NCI-H82 treated with DMSO at 0.1 percent for 48 hours (cell line): ENCODE measurements around the gene RPL19.

Source experiments
- DNase-seq: peaks from one replicate; lab custom pipeline; 2025; ENCODE audit not compliant: unreplicated experiment; lab: John Stamatoyannopoulos, UW

RPL19 gene

DNA sequence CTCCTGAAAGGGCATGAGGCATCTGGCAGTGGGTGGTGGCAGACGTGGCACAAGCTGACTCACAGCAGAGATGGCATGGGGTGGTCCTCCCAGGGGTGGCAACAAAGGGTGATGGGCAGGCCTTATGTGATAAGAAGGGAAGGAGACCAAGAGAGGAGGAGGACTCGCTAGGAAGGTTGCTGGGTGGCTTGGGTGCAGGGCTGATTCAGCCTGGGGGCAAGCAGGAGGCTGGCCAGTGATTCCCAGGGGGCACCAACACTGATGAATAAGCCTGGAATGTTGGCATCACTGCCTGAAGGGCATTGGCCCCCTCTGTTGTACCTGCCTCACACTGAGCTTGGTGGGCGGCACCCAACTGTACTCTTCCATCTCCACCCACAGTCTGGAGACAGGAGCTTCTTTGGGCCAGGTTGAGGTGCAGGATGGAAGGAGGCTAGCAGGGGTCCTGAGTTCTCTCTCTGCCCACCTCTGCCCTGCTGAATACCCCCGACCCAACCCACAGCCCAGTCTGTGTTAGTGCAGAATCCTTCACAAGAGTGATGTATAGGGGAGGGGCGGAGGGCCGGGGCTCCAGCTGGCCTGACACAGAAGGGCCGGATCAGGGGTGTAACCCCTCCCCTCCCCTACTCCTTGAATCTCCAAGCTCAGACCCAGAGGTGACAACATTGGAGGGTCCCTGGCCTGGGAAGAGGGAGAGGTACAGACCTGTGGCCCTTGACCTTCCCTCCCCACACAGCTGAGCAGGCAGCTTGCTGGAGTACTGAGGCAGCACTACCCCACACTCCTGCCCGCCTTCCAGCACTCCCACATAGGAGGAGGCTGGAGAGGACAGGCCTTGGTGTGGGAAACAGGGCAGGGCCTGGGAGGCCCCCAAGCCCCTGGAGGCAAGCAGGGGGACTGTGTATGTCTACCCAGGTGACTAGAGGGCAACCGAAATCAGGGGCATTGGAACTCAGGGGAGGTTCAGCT, 23.1 kb downstream of the RPL19 start:
- no peak for DNase-seq

DNA sequence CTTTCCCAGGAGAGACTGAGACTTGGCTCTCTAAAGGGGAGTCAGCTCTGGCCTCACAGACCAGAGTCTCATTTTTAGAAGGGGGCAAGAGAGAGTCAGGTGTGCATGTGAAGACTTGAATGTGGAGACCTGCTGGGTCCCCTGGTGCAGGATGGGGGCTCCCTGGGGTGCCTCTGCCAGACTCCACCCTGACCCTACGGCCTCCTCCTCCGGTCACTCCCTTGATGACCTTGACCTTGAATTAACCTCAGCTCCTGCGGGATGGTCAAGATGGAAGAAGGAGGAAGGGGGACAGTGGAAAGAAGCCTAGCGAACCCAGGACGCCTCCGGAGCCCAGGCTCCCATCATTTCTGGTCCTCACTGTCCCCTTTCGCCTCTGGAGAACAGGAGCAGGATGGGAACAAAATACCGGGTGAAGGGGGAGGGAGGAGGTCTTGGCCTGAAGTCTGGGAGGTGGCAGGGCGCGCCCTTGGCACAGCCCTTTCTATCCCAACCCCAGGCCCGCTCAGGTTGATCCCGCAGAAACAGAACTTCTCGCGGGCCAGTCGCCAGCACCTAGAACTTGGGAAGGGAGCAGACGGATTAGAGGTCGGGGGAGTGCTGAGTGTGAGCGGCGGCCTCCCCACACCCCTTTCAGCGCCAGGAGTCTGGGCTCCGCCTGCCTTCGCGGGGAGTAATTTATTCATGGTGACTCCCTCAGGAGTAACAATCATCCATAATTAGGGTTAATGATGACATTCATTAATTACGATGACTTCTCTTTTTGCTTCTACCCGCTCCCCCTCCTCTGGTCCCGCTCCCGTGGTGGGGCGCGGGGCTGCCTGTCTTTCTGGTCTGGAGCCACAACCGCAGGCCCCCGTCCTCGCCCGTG, 24.1 kb downstream of the RPL19 start:
- no peak for DNase-seq

- no peak for DNase-seq
These were observed 24.8 kb downstream of the RPL19 start for GRCh38 chr17:39224778-39225307.

DNA sequence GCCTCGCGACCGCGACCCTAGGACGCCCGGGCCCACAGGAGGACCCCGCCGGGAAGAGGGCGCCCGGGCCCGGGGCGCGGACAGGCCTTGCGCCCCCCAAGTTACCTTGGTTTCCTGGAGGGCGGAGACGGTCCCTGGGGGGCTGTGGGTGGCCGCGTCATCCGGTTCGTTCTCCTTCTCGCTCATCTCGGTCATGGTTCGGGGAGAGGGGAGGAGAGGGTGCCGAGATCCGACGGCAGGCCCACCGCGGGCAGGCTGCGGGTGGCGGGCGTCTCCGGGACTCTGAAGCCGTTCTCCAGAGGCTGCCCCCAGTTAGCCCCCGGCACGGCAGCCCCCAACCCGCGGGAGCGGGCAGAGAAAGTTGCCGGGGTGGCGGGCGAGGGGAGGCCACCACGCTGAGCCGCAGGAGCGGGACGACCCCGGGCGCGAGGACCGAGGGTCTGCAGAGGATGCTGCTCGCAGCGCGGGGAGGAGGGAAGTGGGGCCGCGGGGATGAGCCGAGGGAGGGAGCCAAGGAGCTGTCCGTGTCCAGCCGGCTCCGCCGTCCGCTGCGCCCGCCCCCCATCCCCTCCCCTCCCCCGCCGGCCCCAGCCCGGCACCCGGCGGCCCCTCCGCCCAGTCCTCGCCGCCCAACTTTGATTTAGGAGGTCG, 25.4 kb downstream of the RPL19 start, which contains the start of gene STAC2:
TSS of gene STAC2 (minus strand) at position 638 of the 651 bp plus-strand sequence. CDS start at position 195, 443 bp downstream.
- no peak for DNase-seq

GRCh38 chr17:39225959-39226683, 26.0 kb downstream of the RPL19 start:
- peak; percentile 91 for DNase-seq

- DNase-seq, result no peak
These were observed 27.4 kb downstream of the RPL19 start for GRCh38 chr17:39227364-39227919.

DNA sequence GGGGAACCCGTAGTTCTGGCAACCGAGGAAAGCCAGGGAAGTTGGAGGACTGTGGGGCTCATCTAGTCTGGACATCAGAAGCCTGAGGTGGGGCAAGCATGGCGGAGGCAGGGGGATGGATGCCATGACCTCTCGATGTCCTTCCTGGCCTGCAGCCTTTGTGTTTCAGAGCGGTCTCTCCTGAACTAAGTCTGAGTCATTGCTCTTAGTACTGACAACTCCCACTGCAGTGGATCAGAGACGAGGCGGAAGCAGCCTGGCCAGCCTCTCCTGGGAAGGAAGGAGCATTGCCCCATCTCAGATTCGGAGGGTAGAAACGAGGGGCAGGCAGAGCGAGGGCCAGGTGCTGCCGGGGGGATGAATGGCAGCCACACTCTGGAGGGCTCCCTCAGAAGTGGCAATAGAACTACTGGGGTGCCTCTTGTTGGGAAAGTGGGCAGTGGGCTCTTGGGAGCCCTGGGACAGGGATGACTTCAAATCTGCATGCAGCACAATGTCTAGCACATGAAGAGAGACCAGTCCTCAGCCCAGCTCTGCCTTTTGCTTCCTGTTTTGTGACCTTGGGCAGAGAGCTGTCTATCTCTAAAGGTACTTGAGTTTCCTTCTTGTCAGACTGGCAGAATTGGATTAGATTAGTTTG, 29.3 kb downstream of the RPL19 start:
- DNase-seq, result no peak

DNA sequence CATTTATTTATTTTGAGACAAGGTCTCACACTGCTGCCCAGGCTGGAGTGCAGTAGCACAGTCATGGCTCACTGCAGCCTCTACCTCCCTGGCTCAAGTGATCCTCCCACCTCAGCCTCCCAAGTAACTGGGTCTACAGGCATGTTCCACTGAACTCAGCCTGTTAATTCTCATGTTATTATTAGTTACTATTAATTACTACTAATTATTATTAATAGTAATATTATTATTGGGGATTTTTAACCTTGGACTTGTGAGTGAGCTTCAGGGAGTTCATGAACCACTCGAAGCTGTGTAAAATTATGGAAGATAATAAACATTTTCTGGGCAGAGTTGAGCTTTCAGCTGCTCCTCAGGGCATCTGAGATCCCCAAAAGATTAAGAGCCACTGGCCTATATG, 30.3 kb downstream of the RPL19 start:
- DNase-seq, result no peak

GRCh38 chr17:39231091-39231561, 31.0 kb downstream of the RPL19 start:
- DNase-seq, result no peak

- DNase-seq, result peak; percentile 64
These were observed 31.8 kb downstream of the RPL19 start for GRCh38 chr17:39231591-39232551.

DNA sequence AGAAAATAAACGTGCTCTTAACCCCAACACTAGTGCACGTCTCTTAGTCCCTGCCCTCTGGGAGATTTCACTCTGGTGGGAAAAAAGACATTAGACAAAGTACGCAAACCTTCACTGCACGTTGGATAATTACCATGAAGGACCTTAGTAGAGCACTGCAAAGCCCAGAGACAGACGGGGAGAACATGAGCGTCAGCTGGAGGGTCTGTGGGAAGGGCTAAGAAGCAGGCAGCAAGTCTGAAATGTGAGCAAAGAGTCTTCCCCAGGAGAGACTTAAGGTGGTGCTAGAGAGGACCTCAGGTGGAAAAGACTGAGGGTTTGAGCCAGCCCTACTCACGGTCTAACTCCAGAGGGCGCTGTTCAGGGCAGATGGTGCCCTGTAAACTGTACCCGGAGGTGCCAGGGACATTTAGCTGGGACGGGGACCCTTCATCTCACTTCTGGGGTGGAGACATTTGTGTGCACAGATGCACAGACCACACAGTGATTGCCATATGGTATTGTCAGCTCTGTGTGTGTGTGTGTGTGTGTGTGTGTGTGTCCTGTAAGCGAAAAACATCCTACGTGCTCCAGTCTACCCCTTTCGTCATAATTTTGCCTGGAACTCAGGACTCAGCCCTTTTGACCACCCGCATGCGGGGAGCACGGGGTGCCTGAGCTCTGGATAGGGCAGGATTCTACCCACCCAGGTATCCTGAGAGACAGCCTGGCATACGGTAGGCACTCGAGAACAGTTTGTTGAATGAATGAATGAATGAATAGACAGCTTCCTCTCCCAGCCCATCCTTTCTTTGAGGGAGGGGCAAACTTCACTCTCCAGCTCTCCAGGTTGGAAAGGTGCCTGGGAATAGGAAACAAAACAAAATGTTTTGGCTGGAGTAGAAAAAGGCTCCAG, 35.7 kb downstream of the RPL19 start:
- DNase-seq, result peak; percentile 97

DNA sequence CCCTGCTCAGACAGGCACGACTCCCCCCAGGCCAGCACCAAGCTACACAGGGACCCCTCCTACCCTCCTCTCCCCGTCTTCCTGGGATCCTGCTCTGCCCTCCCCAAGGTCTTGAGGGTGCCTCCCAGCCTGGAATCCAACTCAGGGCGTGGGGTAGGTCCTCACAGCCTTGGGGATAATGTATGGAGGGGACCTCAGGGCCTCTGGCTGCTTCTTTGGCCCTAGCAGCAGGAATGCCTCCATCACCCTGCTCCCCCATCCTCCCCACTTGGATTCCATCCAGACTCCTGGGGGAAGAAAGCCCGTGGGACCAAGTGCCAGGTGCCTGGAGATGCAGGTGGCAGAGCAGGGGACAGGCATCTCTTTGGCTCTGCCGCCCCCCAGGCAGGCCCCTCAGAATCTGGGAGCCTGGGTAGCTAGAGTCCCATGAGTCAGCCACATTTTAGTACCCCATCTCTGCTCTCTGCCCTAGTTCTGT, 36.4 kb downstream of the RPL19 start:
- no peak for DNase-seq

DNA sequence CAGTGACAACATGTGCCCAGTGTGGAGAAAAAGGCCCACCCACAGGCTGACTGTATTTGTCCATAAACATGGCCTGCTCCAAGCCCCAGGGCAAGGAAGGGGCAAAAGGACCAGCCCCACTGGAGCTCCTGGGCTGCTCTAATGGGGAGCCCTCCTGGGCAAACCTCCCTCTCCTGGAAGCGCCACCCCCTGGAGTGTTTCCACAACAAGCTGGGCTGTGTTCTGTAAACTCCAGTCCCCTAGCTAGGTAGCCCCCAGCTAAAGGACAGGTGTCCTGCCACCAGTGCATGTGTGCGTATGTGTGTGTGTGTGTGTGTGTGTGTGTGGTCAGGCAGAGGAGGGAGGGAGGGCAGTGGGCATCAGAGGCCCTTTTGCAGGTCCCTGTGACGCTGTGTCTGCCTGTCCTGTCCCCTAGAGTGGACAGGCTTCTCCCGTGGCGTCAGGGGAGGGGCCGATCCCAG, 36.9 kb downstream of the RPL19 start:
- no peak for DNase-seq

GRCh38 chr17:39237586-39237985, 37.5 kb downstream of the RPL19 start:
- no peak for DNase-seq

- no peak for DNase-seq
These were observed 38.4 kb downstream of the RPL19 start for GRCh38 chr17:39238311-39238972.

GRCh38 chr17:39239640-39240314, 39.7 kb downstream of the RPL19 start:
- DNase-seq, result no peak
